HL-60 (cell line): ENCODE measurements around the gene FCRLB.

Source experiments
- GABPA ChIP-seq: IDR thresholded peaks from 2 replicates; pipeline ENCODE4 v1.6.1; 2012; ENCODE audit warnings: low read depth
- POLR2AphosphoS5 ChIP-seq: IDR thresholded peaks from 2 replicates; pipeline ENCODE4 v1.6.1; 2012; ENCODE audit warnings: low read depth
- SPI1 ChIP-seq: IDR thresholded peaks from 2 replicates; pipeline ENCODE4 v1.6.1; 2012; ENCODE audit warnings: low read depth, mild to moderate bottlenecking, borderline replicate concordance
- TF ChIP-seq, protein P1 (sequence below): IDR thresholded peaks from one replicate; pipeline ENCODE4 v1.5.1; 2011; ENCODE audit warnings: low read length, control low read depth, inconsistent platforms; ENCODE audit not compliant: insufficient read depth
- TF ChIP-seq, protein P2 (sequence below): IDR thresholded peaks from 2 replicates; pipeline ENCODE4 v1.6.1; 2012; ENCODE audit warnings: low read depth; ENCODE audit not compliant: insufficient replicate concordance

DNA sequence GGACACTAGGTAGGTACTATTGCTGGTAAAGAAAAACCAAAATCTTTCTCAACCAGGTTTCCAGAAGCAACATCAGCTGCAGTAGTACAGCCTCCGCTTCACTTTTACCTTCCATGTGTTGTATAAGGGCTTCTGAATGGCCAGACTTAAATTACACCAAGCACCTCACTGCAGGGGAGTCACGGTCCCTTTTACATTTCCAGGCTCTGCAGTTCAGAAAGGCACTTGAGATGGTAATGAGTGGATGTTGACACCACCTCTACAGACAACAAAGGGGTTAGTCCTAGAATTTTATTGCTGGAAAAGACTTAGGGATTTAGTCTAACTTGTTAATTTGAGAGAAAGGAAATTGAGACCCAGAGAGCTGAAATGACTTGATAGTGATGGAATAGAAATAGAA, 16.3 kb downstream of the FCRLB start:
- TF ChIP-seq, protein P1, sequence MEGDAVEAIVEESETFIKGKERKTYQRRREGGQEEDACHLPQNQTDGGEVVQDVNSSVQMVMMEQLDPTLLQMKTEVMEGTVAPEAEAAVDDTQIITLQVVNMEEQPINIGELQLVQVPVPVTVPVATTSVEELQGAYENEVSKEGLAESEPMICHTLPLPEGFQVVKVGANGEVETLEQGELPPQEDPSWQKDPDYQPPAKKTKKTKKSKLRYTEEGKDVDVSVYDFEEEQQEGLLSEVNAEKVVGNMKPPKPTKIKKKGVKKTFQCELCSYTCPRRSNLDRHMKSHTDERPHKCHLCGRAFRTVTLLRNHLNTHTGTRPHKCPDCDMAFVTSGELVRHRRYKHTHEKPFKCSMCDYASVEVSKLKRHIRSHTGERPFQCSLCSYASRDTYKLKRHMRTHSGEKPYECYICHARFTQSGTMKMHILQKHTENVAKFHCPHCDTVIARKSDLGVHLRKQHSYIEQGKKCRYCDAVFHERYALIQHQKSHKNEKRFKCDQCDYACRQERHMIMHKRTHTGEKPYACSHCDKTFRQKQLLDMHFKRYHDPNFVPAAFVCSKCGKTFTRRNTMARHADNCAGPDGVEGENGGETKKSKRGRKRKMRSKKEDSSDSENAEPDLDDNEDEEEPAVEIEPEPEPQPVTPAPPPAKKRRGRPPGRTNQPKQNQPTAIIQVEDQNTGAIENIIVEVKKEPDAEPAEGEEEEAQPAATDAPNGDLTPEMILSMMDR: no peak
- TF ChIP-seq POLR2AphosphoS5: no peak
- TF ChIP-seq, protein P2, sequence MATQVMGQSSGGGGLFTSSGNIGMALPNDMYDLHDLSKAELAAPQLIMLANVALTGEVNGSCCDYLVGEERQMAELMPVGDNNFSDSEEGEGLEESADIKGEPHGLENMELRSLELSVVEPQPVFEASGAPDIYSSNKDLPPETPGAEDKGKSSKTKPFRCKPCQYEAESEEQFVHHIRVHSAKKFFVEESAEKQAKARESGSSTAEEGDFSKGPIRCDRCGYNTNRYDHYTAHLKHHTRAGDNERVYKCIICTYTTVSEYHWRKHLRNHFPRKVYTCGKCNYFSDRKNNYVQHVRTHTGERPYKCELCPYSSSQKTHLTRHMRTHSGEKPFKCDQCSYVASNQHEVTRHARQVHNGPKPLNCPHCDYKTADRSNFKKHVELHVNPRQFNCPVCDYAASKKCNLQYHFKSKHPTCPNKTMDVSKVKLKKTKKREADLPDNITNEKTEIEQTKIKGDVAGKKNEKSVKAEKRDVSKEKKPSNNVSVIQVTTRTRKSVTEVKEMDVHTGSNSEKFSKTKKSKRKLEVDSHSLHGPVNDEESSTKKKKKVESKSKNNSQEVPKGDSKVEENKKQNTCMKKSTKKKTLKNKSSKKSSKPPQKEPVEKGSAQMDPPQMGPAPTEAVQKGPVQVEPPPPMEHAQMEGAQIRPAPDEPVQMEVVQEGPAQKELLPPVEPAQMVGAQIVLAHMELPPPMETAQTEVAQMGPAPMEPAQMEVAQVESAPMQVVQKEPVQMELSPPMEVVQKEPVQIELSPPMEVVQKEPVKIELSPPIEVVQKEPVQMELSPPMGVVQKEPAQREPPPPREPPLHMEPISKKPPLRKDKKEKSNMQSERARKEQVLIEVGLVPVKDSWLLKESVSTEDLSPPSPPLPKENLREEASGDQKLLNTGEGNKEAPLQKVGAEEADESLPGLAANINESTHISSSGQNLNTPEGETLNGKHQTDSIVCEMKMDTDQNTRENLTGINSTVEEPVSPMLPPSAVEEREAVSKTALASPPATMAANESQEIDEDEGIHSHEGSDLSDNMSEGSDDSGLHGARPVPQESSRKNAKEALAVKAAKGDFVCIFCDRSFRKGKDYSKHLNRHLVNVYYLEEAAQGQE: no peak
- TF ChIP-seq SPI1: no peak
- TF ChIP-seq GABPA: no peak
